Measurements from ENCODE around the gene FAM81A. TPM values are rescaled to one million over a fixed set of nuclear protein-coding genes. Genes with fewer than 3 reads are reported as not detected.

FAM81A gene
- total RNA-seq, 6 experiments from 2014 or later, result not detected

DNA sequence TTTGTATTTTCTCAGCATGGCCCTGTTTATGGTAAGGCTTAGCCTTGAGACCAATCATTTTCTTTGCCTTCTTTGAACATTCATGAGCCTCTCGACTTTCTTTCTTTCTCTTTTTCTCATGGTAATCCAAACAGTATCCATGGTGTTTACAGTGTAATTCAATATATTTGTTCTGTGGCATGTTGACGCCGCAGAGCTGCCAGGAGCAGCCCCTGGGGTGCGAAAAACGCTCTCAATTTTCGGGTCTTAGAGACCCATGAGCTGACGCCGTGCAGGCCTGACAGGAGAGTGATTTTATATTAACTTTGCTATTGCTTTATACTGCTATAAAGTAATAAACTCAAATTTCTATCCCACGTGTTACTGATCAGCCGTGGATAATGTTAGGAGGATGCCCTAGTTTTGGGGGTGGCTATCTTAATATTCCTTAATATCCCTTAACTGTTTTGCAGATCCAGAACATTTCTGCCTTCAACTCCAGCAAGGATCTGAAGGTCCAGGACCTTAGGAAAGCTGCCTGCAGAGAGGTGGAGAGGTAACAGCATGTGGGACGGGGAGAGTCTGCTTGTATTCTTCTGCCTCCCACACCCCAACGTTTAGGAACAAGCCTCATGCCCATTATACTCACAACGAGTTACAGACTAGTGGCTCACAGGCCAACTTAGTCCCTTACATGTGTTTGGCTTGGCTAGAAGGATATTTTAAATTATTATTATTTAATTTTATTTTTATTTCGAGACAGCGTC, 36.0 kb upstream of the FAM81A start:
- Mint-ChIP-seq H3K27ac (no peak overlapping the region), H3K9me3 (no peaks in the 10 kb centered on the region), H3K27me3 (ENCODE audit: insufficient read depth) (peaks cover 13% of the 10 kb centered on the region), H3K36me3 (ENCODE audit: low read depth) (no peaks in the 10 kb centered on the region), H3K4me1 (ENCODE audit: low read depth) (no peaks in the 10 kb centered on the region), H3K4me3 (no peak overlapping the region)
- TF ChIP-seq, protein P1, sequence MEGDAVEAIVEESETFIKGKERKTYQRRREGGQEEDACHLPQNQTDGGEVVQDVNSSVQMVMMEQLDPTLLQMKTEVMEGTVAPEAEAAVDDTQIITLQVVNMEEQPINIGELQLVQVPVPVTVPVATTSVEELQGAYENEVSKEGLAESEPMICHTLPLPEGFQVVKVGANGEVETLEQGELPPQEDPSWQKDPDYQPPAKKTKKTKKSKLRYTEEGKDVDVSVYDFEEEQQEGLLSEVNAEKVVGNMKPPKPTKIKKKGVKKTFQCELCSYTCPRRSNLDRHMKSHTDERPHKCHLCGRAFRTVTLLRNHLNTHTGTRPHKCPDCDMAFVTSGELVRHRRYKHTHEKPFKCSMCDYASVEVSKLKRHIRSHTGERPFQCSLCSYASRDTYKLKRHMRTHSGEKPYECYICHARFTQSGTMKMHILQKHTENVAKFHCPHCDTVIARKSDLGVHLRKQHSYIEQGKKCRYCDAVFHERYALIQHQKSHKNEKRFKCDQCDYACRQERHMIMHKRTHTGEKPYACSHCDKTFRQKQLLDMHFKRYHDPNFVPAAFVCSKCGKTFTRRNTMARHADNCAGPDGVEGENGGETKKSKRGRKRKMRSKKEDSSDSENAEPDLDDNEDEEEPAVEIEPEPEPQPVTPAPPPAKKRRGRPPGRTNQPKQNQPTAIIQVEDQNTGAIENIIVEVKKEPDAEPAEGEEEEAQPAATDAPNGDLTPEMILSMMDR (IDR thresholded peaks at IDR 0.05), result no peak
- DNase-seq, result no peak

DNA sequence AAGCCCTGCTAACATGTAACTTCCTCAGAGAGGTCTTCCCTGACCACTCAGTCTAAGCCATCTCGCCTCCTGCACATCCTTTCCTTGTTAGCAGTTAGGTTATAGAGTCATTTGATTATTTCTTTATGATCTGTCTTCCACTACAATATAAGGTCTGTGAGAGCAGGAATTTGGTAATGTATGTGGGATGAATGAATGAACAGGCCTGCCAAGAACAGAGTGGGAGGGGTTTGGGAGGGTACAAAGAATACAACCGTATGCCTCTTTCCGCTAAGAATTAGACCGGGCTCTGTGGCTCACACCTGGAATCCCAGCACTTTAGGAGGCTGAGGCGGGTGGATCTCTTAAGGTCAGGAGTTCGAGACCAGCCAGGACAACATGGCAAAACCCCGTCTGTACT, 32.9 kb upstream of the FAM81A start:
- Mint-ChIP-seq H3K27ac (no peak overlapping the region), H3K4me3 (no peak overlapping the region), H3K9me3 (no peaks in the 10 kb centered on the region), H3K27me3 (ENCODE audit: insufficient read depth) (peaks cover 19% of the 10 kb centered on the region), H3K4me1 (ENCODE audit: low read depth) (no peaks in the 10 kb centered on the region), H3K36me3 (ENCODE audit: low read depth) (no peaks in the 10 kb centered on the region)
- no peak for DNase-seq
- TF ChIP-seq, protein P1 (IDR thresholded peaks at IDR 0.05), result no peak

GRCh38 chr15:59406446-59406845, 31.5 kb upstream of the FAM81A start:
- Mint-ChIP-seq H3K4me3 (no peak overlapping the region), H3K27ac (no peak overlapping the region), H3K4me1 (ENCODE audit: low read depth) (no peaks in the 10 kb centered on the region), H3K27me3 (ENCODE audit: insufficient read depth) (peaks cover 13% of the 10 kb centered on the region), H3K36me3 (ENCODE audit: low read depth) (no peaks in the 10 kb centered on the region), H3K9me3 (no peaks in the 10 kb centered on the region)
- no peak for DNase-seq
- TF ChIP-seq, protein P1 (IDR thresholded peaks at IDR 0.05), result no peak

GRCh38 chr15:59407946-59408345, 30.0 kb upstream of the FAM81A start:
- Mint-ChIP-seq H3K27me3 (ENCODE audit: insufficient read depth) (peaks cover 10% of the 10 kb centered on the region), H3K9me3 (no peaks in the 10 kb centered on the region), H3K4me3 (no peak overlapping the region), H3K36me3 (ENCODE audit: low read depth) (no peaks in the 10 kb centered on the region), H3K4me1 (ENCODE audit: low read depth) (no peaks in the 10 kb centered on the region), H3K27ac (no peak overlapping the region)
- TF ChIP-seq, protein P1 (IDR thresholded peaks at IDR 0.05), result no peak
- DNase-seq, result no peak

DNA sequence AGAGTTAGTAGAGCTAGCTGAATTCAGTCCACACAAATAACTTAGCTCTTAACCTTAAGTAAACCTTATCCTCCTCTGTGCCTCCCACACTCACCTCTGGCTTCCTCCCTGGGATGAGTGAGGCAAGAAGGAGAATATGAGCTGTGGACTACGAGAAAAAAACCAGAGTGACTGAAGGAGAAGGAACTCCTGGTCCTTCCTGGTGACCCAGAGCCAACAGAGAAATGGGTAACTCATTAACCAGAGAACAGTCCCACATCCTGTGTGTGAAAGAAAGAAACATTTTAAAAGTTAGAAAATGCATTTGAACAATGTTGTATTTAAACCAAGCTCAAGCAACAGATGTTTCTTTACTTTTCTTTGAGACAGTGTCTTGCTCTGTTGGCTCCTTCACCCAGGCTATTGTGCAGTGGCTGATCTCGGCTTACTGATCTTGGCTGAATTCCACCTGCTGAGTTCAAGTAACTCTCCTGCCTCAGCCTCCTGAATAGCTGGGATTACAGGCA, 27.5 kb upstream of the FAM81A start:
- H3K27me3 Mint-ChIP-seq (ENCODE audit: insufficient read depth), result peaks cover 16% of the 10 kb centered on the region
- DNase-seq, result no peak

More for the DNA sequence above, 27.5 kb upstream of the FAM81A start:
- H3K27ac Mint-ChIP-seq, result no peak overlapping the region
- H3K4me1 Mint-ChIP-seq (ENCODE audit: low read depth), result no peaks in the 10 kb centered on the region
- H3K9me3 Mint-ChIP-seq, result no peaks in the 10 kb centered on the region
- H3K36me3 Mint-ChIP-seq (ENCODE audit: low read depth), result no peaks in the 10 kb centered on the region
- TF ChIP-seq, protein P1 (IDR thresholded peaks at IDR 0.05), result no peak
- H3K4me3 Mint-ChIP-seq, result no peak overlapping the region

Data from HFFc6 (cell line).